GM13977 (cell line): Measurements from ENCODE around the gene SLC1A2.

ENCODE experiments used
- DNase-seq: peaks from one replicate; pipeline ENCODE4 v3.0.0; 2012; ENCODE audit warnings: low spot score
- CTCF ChIP-seq: IDR thresholded peaks from 2 replicates; pipeline ENCODE4 v1.5.1; 2012; ENCODE audit warnings: mild to moderate bottlenecking, control low read depth; ENCODE audit not compliant: insufficient read depth; ENCODE audit errors: extremely low read depth, missing control alignments
- in situ Hi-C: fragments of 300-500 bp; cut with MboI; formaldehyde crosslinking; loops from one replicate; pipeline ENCODE4 v1.12.0; 2022; ENCODE audit warnings: low sequenced_read_pairs, low pct_unique_long_range_greater_than_20kb, mixed read lengths, inconsistent platforms; ENCODE audit not compliant: unreplicated experiment

The SLC1A2 gene

GRCh38 chr11:35286126-35286525 lies 133.2 kb downstream of the SLC1A2 start:
- in situ Hi-C loops = no loop called here
- TF ChIP-seq CTCF = no peak
- no peak for DNase-seq

DNA sequence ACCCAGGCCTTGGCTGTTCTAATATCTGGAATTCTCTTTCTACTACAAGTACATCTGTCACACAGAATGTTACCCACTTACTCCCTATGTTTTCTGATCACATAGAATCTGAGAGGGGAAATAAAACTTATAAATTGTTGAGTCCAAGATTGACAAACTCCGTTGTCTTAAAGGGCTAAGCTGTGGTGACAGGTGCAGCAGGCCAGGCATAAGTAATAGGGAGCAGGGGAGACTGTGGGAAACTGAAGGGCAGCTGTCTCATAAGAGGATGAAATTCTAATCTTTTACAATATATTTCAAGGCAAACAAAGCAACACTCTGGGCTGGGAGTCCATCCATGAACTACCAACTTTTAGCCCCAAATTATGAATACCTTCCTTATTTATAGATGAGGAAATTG lies 133.9 kb downstream of the SLC1A2 start:
- in situ Hi-C loops = no loop called here
- DNase-seq = no peak
- no peak for TF ChIP-seq CTCF

DNA sequence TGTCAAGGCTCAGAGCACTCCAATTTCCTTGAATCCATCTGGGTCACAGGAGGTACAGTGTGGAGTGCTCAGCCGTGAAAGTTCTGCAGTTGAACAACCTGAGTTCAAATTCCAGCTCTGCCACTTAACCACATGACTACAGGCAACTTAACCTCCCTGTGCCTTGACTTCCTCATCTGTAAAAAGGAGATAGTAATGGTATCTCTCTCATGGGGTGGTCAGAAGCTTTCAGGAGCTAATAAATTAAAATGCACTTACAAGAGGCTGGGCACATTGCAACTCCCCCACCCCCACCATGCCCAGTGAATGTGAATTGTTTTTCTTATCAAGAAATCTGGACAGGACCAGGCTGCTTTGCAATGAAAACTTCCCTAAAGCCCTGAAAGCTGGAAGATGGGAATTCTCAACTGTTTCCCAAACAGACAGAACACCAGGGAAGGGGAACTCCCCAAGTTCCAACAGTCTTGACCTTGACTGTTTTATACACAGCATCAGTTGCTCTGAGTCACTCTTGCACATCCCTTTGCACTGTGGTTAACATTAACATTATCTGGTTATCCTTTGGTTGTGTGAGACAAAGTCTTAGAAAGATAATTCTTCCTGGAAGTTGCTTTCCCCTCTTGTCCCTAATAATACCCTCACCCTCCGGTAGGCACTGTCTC lies 137.0 kb downstream of the SLC1A2 start:
- in situ Hi-C loops = no loop called here
- no peak for TF ChIP-seq CTCF
- no peak for DNase-seq

- DNase-seq = no peak
- in situ Hi-C loops = no loop called here
- TF ChIP-seq CTCF = no peak
Observed at GRCh38 chr11:35281169-35281688, 138.1 kb downstream of the SLC1A2 start.

DNA sequence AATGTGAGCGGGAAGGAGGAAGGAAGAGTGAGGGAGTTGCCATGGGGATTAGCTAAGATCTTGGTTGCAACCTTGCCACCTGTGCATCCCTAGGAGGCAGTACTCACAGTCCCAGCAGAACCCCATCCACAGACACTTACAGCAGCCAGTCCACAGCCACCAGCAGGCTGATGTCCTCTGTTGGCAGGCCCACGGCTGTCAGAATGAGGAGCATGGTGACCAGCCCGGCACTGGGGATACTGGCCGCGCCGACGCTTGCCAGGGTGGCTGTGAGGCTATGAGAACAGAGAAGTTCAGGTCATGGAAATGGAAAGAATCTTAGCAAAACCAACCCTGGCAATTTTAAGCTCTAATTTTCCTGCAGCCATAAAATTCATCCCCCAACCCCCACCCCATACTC lies 138.6 kb downstream of the SLC1A2 start:
- no peak for DNase-seq
- no peak for TF ChIP-seq CTCF
- in situ Hi-C loops = no loop called here

- no peak for TF ChIP-seq CTCF
- in situ Hi-C loops = no loop called here
- DNase-seq = no peak
Observed at GRCh38 chr11:35277827-35278226, 141.5 kb downstream of the SLC1A2 start.
